NCI-H510A (cell line): Measurements from ENCODE around the gene EPM2AIP1.
"Not testable (repeated sequence)": the region's sequence is repeated elsewhere in the genome, so short reads cannot be mapped to it uniquely, and the experiment has no call there.

Experiments used
- DNase-seq: peaks from one replicate; lab custom pipeline; 2025; lab: John Stamatoyannopoulos, UW

EPM2AIP1 gene

DNA sequence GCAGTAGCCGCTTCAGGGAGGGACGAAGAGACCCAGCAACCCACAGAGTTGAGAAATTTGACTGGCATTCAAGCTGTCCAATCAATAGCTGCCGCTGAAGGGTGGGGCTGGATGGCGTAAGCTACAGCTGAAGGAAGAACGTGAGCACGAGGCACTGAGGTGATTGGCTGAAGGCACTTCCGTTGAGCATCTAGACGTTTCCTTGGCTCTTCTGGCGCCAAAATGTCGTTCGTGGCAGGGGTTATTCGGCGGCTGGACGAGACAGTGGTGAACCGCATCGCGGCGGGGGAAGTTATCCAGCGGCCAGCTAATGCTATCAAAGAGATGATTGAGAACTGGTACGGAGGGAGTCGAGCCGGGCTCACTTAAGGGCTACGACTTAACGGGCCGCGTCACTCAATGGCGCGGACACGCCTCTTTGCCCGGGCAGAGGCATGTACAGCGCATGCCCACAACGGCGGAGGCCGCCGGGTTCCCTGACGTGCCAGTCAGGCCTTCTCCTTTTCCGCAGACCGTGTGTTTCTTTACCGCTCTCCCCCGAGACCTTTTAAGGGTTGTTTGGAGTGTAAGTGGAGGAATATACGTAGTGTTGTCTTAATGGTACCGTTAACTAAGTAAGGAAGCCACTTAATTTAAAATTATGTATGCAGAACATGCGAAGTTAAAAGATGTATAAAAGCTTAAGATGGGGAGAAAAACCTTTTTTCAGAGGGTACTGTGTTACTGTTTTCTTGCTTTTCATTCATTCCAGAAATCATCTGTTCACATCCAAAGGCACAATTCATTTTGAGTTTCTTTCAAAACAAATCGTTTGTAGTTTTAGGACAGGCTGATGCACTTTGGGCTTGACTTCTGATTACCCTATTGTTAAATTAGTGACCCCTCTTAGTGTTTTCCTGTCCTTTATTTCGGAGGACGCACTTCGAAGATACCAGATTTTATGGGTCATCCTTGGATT is 674 bp upstream of the EPM2AIP1 start, which contains the start of gene MLH1:
Gene MLH1, plus strand, starts transcription at position 193 of the 958 bp plus-strand sequence. Its CDS starts 30 bp downstream, at position 223.
- DNase-seq: no peak

DNA sequence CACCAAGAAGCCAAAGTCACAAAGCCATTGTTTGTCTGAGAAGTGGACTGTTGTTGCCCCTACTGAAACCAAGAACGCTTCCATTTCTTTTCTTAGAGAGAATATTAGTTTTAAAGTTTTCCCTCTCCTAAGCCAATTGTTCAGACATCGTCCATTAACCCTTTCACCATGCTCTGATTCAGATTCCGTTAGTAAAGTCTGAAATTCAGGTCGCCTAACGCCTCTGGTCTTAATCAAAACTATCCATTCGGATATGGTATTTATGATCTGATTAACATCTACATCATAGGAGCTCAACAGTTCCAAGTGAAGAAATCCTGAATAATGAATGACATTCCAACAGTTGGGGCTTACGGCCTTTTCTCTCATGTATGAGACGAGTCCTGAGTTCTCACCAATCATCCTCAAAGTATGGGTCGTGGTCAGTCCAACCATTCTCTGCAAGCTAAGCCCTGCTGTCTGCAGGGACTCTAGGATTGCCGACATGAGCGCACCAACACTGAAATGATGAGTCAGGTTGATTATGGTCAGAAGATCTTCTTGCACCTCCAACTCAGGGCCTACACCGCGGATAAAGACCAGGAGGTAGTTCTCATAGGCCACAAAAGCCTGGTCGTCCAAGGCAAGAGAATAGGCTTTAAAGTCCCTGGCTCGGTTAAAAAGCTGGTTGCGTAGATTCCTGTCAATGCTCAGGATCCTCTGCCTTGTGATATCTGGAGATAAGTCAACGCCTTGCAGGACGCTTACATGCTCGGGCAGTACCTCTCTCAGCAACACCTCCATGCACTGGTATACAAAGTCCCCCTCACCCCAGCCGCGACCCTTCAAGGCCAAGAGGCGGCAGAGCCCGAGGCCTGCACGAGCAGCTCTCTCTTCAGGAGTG is 767 bp downstream of the EPM2AIP1 start:
- DNase-seq: no peak

DNA sequence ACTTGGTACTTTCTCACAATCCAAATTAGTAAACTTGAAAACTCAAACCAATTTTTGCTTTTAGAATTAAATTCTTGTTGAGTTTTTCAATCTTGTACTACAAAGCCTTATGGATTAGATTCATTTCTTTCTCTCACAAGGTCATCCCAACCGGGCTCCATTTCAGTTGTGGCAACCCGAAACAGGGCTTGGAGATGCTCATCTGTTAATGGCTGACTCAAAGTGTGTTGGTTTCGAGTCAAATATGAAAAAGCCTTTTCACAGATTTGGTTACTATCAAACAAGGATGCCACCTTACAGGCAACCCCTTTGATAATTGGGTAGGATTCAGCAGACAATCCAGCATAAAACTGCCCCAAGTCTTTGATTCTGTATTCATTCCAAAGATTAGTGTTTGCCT is 1.8 kb downstream of the EPM2AIP1 start:
- no peak for DNase-seq

DNA sequence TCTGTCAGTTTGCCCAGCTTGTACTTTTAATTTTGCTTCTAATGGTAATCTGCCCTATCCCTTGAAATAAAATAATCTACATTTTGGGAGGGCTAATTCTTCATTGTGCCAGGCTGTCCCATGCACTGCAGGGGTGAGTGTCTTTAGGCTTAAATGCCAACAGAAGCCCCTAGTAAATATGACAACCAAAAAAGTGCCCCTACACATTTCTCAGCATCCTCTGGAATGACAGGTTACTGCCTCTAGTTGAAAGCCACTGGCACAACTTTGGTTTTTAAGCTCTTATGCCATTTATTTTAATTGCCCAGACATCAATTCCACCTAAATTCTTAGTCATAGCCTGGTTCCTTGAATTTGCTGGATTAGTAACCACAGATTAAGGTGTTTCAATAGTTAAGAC is 3.4 kb downstream of the EPM2AIP1 start:
- no peak for DNase-seq

- DNase-seq: no peak
Measured at GRCh38 chr3:36989005-36989404, 3.9 kb downstream of the EPM2AIP1 start.

DNA sequence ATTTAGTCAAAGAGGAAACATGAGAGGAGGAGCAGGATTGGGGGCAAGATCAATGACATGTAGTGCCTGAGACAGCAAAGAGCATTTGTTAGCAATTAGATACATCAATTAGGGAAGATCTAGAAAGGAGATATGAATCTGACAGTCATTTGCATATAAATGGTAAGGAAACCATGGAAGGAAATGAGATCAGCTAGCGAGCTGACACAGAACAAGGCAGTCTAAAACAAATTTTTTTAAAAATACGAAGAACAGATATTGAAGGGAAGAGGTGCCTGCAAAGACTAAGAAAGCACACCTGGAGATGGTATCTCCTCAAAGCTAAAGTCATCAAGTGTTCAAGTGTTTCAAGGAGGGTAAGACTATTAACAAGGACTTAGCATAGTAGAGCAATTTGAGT is 4.6 kb downstream of the EPM2AIP1 start:
- DNase-seq: no peak

DNA sequence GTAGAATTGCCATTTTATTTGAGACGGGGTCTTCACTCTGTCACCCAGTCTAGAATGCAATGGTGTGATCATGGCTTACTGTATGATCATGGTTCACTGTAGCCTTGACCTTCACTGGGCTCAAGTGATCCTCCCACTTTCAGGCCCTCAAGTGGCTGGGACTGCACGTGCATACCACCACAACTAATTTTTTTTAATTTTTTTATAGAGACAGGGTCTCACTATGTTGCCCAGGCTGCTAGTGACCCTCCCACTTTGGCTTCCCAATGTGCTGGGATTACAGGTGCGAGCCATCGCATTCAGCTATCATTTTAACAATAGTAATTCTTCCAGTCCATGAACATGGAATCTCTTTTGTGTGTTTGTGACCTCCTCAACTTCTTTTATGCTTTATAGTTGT is 11.9 kb downstream of the EPM2AIP1 start:
- DNase-seq: no peak

GRCh38 chr3:36973139-36973538 is 19.8 kb downstream of the EPM2AIP1 start:
- DNase-seq: no peak

DNA sequence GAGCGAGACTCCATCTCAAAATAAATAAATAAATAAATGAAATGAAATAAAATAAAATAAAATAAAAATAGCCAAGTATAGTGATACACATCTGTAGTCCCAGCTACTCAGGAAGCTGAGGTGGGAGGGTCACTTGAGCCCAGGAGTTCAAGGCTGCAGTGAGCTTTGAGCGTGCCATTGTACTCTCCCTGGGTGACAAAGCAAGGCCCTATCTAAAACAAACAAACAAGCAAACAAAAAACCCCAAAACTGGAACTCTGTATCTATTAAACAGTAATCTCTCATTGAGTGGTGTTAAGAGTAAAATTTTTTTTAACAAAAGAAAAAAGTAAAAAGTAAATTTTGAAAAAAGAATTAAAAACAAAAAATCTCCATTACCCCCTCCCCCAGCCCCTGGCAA is 20.8 kb downstream of the EPM2AIP1 start:
- DNase-seq: no peak

DNA sequence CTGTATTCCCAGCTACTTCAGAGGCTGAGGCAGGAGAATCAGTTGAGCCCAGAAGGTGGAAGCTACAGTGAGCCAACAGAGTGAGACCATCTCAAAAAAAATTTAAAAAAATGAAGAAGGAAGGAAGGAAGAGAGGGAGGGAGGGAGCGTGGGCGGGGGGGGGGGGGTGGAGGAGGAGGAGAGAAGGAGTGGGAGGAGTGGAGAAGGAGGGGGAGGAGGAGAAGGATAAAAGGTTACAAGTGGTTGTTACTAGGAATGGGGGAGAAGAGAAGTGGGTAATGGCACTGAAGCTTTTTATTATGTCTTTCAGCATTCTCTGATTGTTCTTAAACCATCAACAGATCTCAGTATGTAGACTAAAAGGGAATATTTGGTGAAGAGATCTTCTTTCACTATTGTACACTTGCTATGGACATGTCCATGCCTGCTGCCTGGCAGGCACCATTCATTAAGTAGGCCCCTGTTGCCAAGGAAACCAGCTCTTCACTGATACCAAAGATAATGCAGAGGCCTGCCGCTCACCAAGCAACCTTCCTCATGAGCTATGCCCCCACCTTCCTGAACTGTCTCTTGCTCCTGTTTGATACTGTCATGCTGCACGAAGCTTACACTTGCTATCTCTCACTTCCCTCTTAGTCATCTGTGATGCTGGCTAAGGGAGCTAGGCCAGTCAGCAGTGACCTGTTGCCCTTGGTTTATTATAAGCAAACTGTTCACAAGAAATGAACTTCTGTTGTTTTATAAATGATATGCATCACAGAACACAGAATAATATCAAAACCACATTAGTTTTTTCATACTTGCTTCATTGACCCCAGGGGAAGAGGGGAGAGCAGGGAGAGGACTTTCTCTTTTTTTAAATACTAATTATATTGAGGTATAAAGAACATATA is 23.1 kb downstream of the EPM2AIP1 start:
- peak; percentile 96 for DNase-seq

DNA sequence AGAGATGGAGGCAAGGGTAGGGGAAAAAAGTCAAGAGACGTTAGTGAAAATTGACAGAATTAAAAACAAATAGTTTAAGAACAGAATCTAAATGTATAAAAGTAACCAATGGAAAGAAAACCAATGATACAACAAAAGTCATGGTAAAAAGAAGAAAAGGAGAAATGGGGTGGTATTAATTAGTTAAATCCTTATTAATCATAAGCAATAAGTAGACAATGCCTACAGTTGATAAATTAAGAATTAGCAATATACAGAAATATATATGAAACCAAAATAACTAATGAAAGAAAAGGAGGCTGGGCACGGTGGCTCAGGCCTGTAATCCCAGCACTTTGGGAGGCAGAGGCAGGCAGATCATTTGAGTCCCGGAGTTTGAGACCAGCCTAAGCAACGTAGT is 23.8 kb downstream of the EPM2AIP1 start:
- no peak for DNase-seq

GRCh38 chr3:36965440-36965839 is 27.5 kb downstream of the EPM2AIP1 start:
- peak; percentile 40 for DNase-seq

DNA sequence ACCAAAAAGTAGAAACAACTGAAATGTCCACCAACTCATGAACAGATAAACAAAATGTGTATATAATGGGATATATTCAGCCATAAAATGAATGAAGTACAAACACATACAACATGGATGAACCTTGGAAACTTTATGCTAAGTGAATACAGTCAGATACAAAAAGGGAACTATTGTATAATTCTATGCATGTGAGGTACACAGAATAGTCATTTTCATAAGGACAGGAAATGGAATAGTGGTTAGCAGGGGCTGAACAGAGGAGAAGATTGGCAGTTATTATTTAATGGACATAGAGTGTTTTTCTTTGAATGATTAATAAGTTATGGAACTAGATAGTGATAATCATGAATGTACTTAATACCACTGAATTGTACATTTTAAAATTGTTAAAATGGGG is 28.1 kb downstream of the EPM2AIP1 start:
- DNase-seq: no peak

DNA sequence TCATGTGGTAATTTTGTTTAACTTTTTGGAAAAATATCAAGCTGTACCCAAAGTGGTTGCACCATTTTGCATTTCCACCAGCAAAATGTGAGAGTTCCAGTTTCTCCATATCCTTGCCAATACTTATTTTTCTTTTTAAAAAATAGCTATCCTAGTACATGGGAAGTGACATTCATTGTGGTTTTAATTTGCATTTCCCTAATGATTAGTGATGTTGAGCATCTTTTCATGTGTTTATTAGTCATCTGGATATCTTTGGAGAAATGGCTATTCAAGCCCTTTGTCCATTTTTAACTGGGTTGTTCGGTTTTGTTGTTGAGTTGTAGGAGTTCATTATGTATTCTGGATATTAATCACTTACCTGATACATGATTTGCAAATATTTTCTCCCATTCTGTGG is 28.6 kb downstream of the EPM2AIP1 start:
- DNase-seq: no peak

GRCh38 chr3:36963008-36963407 is 29.9 kb downstream of the EPM2AIP1 start:
- not testable (repeated sequence) for DNase-seq

DNA sequence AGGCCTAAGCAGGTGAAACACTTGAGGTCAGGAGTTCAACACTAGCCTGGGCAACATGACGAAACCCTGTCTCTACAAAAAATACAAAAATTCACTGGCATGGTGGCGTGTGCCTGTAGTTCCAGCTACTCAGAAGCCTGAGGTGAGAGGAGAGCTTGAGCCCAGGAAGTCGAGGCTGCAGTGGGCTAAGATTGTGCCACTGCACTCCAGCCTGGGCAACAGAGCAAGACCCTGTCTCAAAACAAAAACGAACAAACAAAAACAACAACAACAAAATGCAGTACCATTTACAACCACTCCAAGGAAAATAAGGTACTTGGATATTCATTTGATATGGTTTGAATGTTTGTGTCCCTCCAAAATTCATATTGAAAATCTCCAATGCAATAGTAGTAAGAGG is 32.4 kb downstream of the EPM2AIP1 start:
- no peak for DNase-seq

DNA sequence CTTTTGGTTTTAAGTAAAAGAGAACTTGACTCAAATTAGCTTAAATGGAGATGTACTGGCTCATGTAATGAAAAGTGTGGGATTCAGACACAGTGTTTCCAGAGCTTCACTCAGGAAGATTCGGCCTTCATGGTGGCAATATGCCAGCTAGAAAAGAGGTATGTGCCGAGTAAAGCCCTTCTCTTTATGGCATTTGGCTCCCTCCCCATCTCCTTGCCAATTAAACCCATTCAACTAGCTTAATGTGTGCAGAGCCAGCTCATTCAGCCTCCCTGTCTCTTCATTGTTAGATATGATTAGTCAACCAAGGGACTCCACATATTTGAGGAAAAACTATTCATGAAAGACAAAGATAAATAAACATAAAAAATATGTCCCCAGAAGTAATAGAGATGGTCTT is 33.1 kb downstream of the EPM2AIP1 start:
- DNase-seq: no peak

DNA sequence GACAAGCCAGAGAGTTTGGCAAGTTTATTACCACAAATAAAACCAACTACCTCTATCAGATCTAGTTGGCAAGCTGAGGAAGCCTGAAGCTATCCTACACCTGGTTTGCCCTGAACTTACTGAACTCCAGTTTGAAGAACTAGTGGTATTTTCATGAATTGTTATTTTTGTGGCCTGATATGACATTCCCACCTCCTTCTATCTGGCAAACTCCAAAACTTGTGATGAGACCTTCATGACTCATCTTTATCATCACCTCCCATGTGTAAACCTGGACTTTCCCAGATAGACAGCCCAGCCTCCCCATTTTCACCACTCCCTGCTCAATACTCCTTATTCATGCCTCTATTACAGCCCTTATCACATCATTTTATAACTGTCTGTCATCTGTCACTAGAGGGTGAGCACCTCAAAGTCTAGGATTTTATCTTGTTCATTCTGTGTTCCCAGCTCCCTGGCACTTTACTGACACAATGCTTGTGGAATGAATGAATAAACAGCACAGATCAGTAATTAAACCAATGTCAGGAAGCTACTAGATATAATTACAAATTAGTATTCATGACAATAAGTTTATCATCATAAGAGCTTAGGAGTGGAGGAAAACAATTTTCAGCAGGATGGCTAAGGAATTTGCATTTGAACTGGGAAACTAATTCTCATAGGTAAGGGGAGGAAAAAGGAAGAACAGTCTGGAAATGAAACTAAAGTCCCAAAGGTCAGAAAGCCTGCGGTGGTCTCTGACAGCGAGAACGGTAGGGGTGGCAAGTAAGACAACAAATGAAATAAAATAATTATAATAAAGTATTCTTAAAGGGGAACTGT is 34.9 kb downstream of the EPM2AIP1 start:
- DNase-seq: no peak

DNA sequence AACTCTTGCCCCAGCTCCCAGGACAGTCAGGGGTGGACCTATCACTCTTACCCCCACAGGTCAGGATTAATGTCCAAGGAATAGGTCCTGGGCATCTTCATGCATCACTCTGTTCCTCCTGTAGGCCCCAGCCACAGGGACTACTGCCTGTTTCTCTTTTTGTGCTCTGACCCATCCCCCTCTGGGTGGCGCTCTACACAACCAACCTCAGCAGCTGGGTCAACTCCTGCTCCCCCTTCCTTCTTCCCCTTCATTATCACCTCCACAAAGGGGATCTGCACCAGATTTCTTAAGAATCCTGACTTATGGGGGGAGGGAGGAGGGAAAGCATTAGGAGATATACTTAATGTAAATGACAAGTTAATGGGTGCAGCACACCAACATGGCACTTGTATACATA is 35.9 kb downstream of the EPM2AIP1 start:
- DNase-seq: no peak

DNA sequence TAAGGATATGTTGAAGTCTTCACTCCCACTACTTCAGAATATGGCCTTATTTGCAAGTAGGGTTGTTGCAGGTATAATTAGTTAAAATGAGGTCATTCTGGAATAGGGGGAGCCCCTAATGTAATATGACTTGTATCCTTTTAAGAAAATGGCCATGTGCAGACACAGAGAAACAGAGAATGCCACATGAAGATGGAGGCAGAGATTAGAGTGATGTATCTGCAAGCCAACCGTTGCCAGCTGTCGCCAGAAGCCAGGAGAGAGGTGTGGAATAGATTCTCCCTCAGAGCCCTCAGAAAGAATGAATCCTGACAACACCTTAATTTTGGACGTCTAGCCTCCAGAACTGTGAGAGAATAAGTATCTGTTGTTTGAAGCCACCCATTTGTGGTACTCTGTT is 36.8 kb downstream of the EPM2AIP1 start:
- no peak for DNase-seq
